GM12878 (cell line): ENCODE measurements around the gene MAML2. TPM values are rescaled to one million over a fixed set of nuclear protein-coding genes. Genes with fewer than 3 reads are reported as not detected.
A peak's percentile ranks its signal among the peaks of the same experiment; 100 is the strongest.

Source experiments
- BMI1 ChIP-seq: fragments of 450-650 bp; IDR thresholded peaks from 2 replicates; pipeline ENCODE4 v1.6.1; 2016; ENCODE audit warnings: mild to moderate bottlenecking, moderate library complexity, borderline replicate concordance
- CBFB ChIP-seq: IDR thresholded peaks from 2 replicates; pipeline ENCODE4 v1.6.1; 2016; ENCODE audit warnings: antibody characterized with exemption, low read depth
- CEBPZ ChIP-seq: fragments of 150-350 bp; IDR thresholded peaks from 2 replicates; pipeline ENCODE4 v1.6.1; 2016; ENCODE audit warnings: low read depth, low read length
- E4F1 ChIP-seq: fragments of 450-650 bp; IDR thresholded peaks from 2 replicates; pipeline ENCODE4 v1.6.1; 2018; ENCODE audit warnings: borderline replicate concordance, mild to moderate bottlenecking; ENCODE audit not compliant: partially characterized antibody
- EP300 ChIP-seq, 2 experiments: fragments of 150-350 bp in 1 of 2; IDR thresholded peaks; 2 replicates each; pipeline ENCODE4 v1.6.1; 2011 to 2012; ENCODE audit warnings: low read depth in 2 of 2, low read length in 2 of 2, borderline replicate concordance in 1 of 2, improper control_type of control experiment in 1 of 2, inconsistent platforms in 1 of 2; ENCODE audit not compliant: control insufficient read depth in 1 of 2
- ESRRA ChIP-seq: IDR thresholded peaks from 2 replicates; pipeline ENCODE4 v1.6.1; 2012; ENCODE audit warnings: mild to moderate bottlenecking, low read length, improper control_type of control experiment
- ETV6 ChIP-seq, 2 experiments: fragments of 450-650 bp in 1 of 2; IDR thresholded peaks in 1 of 2; conservative IDR thresholded peaks in 1 of 2; 2 replicates each; pipeline ENCODE4 v1.6.1; 2014; ENCODE audit warnings: antibody characterized with exemption in 1 of 2, borderline replicate concordance in 1 of 2, low read depth in 1 of 2, mild to moderate bottlenecking in 1 of 2, moderate library complexity in 1 of 2
- FOXK2 ChIP-seq: fragments of 450-650 bp; IDR thresholded peaks from 2 replicates; pipeline ENCODE4 v1.6.1; 2017; ENCODE audit warnings: mild to moderate bottlenecking, moderate library complexity
- HCFC1 ChIP-seq: fragments of 150-350 bp; IDR thresholded peaks from 2 replicates; pipeline ENCODE4 v1.6.1; 2014; ENCODE audit warnings: low read length
- HDGF ChIP-seq: fragments of 450-650 bp; IDR thresholded peaks from 2 replicates; pipeline ENCODE4 v1.6.1; 2016; ENCODE audit warnings: antibody characterized with exemption
- IKZF1 ChIP-seq: fragments of 450-650 bp; conservative IDR thresholded peaks from 2 replicates; pipeline ENCODE4 v1.6.1; 2017; ENCODE audit warnings: antibody characterized with exemption, mild to moderate bottlenecking
- IRF3 ChIP-seq: fragments of 450-650 bp; IDR thresholded peaks from 2 replicates; pipeline ENCODE4 v1.6.1; 2014; ENCODE audit warnings: mild to moderate bottlenecking
- MEF2B ChIP-seq: fragments of 450-650 bp; IDR thresholded peaks from 2 replicates; pipeline ENCODE4 v1.6.1; 2018; ENCODE audit warnings: mild to moderate bottlenecking, moderate library complexity; ENCODE audit not compliant: partially characterized antibody, poor library complexity, severe bottlenecking
- MTA3 ChIP-seq: IDR thresholded peaks from 2 replicates; pipeline ENCODE4 v1.6.1; 2012; ENCODE audit warnings: low read length, inconsistent platforms, borderline replicate concordance
- MXI1 ChIP-seq: fragments of 150-350 bp; IDR thresholded peaks from 2 replicates; pipeline ENCODE4 v1.6.1; 2011; ENCODE audit warnings: low read depth, mild to moderate bottlenecking, inconsistent platforms, low read length, improper control_type of control experiment
- NR2C1 ChIP-seq: fragments of 450-650 bp; IDR thresholded peaks from 2 replicates; pipeline ENCODE4 v1.6.1; 2017; ENCODE audit warnings: antibody characterized with exemption, mild to moderate bottlenecking, moderate library complexity
- NR2F1 ChIP-seq: fragments of 450-650 bp; conservative IDR thresholded peaks from 2 replicates; pipeline ENCODE4 v1.6.1; 2017; ENCODE audit warnings: mild to moderate bottlenecking
- RCOR1 ChIP-seq: conservative IDR thresholded peaks from 2 replicates; pipeline ENCODE4 v1.6.1; 2012; ENCODE audit warnings: low read depth, low read length, improper control_type of control experiment
- RFX5 ChIP-seq: IDR thresholded peaks from 2 replicates; pipeline ENCODE4 v1.6.1; 2011; ENCODE audit warnings: low read depth, low read length, improper control_type of control experiment
- SMC3 ChIP-seq: IDR thresholded peaks from 2 replicates; pipeline ENCODE4 v1.6.1; 2011; ENCODE audit warnings: low read length, improper control_type of control experiment, borderline replicate concordance
- SREBF1 ChIP-seq: IDR thresholded peaks from 2 replicates; pipeline ENCODE4 v1.6.1; 2012; ENCODE audit warnings: mild to moderate bottlenecking, low read length
- USF1 ChIP-seq: IDR thresholded peaks from 2 replicates; pipeline ENCODE4 v1.6.1; 2011; ENCODE audit warnings: borderline replicate concordance, low read depth, mild to moderate bottlenecking, moderate library complexity, mixed read lengths, low read length; ENCODE audit not compliant: insufficient read depth; ENCODE audit errors: extremely low read length
- ZNF622 ChIP-seq: fragments of 450-650 bp; IDR thresholded peaks from 2 replicates; pipeline ENCODE4 v1.6.1; 2017; ENCODE audit warnings: mild to moderate bottlenecking, inconsistent platforms
- polyA plus RNA-seq, 11 experiments: library from polyadenylated mRNA; depleted of rRNA in 4 of 11; unstranded in 6 of 11; stranded (reverse) in 5 of 11; fragments of >200 nt; fragmentation: Nextera tagmentation in 4 of 11; fragmentation: Illumina TruSeq in 1 of 11; extraction: Ambion mirVana in 4 of 11; extraction: Trizol in 1 of 11; gene quantifications; 1 replicate in 1 of 11; 2 replicates in 10 of 11; pipeline versions ENCODE4 v1.2.1 to v1.2.3, GENCODE V29; 2011 to 2016; ENCODE audit warnings: inconsistent platforms in 2 of 11, missing spikeins in 2 of 11, low read depth in 1 of 11
- total RNA-seq, 4 experiments: library from RNA; depleted of rRNA in 3 of 4; stranded (reverse); fragments of >200 nt in 3 of 4; fragmentation: Illumina TruSeq in 1 of 4; extraction: Trizol in 1 of 4; gene quantifications; 2 replicates each; pipeline versions ENCODE4 v1.2.1 to v1.2.3, GENCODE V29; 2013 to 2021

MAML2 gene
- total and polyA plus RNA-seq, 10 of the 15 experiments (the other 5 are each of a cell fraction or from before 2014, with no cell fraction given): 2.5 to 15.1 (median 12.0) TPM

GRCh38 chr11:96215110-96215782, 127.7 kb downstream of the MAML2 start (continued):
- TF ChIP-seq USF1 (no peak), HCFC1 (no peak), IRF3 (no peak), ESRRA (no peak), E4F1 (no peak), RCOR1 (no peak), SMC3 (no peak), MXI1 (no peak), ZNF622 (no peak), BMI1 (no peak), NR2F1 (peak; percentile 31; the same call in 1 of the 2 replicates), SREBF1 (no peak), MTA3 (peak; percentile 54), FOXK2 (no peak), MEF2B (no peak), HDGF (no peak), NR2C1 (no peak), CEBPZ (no peak), RFX5 (no peak), CBFB (no peak), ETV6 (conservative IDR thresholded peaks at IDR 0.05 in 1 of 2, IDR thresholded peaks at IDR 0.05 in 1 of 2; ENCODE audit: borderline replicate concordance in 1 of 2, low read depth in 1 of 2) (peak in 1 of 2 experiments; percentile 61; a peak in 1 of 4 replicates), EP300 (IDR thresholded peaks at IDR 0.05; ENCODE audit: borderline replicate concordance in 1 of 2, control insufficient read depth in 1 of 2, low read depth in 2 of 2, low read length in 2 of 2) (peak in 1 of 2 experiments; percentile 40; a peak in 1 of 4 replicates), IKZF1 (peak; percentile 69)
